K562 (cell line): ENCODE measurements around the gene RAB11FIP2. TPM values are rescaled to one million over a fixed set of nuclear protein-coding genes. Genes with fewer than 3 reads are reported as not detected.

ENCODE experiments used
- ATAC-seq: fragments of 200-7000 bp; cut with Tn5 transposase; 3 replicates; pipeline ENCODE4 v1.9.1; 2020; ENCODE audit warnings: moderate library complexity
- BruUV-seq: library from RNA; stranded (reverse); fragments of 400-500 nt; replicated peaks from 2 replicates; lab custom pipeline; 2021; lab: Mats Ljungman, UMichigan
- CTCF ChIA-PET: fragments of 300-600 bp; formaldehyde crosslinking; extraction: SDS; loops from one replicate; lab custom pipeline; 2021; ENCODE audit warnings: low intra/inter-chr PET ratio; lab: Yijun Ruan, JAX
- POLR2A ChIA-PET: fragments of 300-600, 350-650 bp; sonication (Branson Sonifier 250); formaldehyde crosslinking; extraction: SDS; loops from one replicate; lab custom pipeline; 2021; ENCODE audit warnings: antibody characterized with exemption, inconsistent platforms; lab: Yijun Ruan, JAX
- DNase-seq, 4 experiments: peaks; one replicate each; pipeline versions ENCODE4 v3.0.0 to v3.0.0-alpha.2; 2011 to 2018; ENCODE audit warnings: low spot score in 3 of 4, mixed read lengths in 3 of 4; ENCODE audit errors: extremely low read depth in 1 of 4
- FAIRE-seq: peaks from 2 replicates; lab custom pipeline; 2011; peaks lifted over from hg19 to GRCh38; lab: Jason Lieb, UNC
- H2AFZ ChIP-seq: 2 replicates; pipeline ENCODE4 v1.6.0; 2011; ENCODE audit warnings: low read depth, low read length, control low read depth, inconsistent platforms
- H3K27ac ChIP-seq: fragments of 200-600 bp; 3 replicates; pipeline ENCODE4 v1.8.0; 2011; ENCODE audit warnings: low read depth, mild to moderate bottlenecking, control low read depth, inconsistent platforms, low read length, moderate library complexity, mixed read lengths; ENCODE audit errors: extremely low read depth
- H3K27me3 ChIP-seq, 2 experiments: fragments of 300-600 bp in 1 of 2; 2 replicates in 1 of 2; 3 replicates in 1 of 2; pipeline versions ENCODE4 v1.6.0 to v1.8.0; 2011; ENCODE audit warnings: inconsistent platforms in 2 of 2, low read length in 2 of 2, mild to moderate bottlenecking in 1 of 2, mixed read lengths in 1 of 2, moderate library complexity in 1 of 2; ENCODE audit not compliant: control insufficient read depth in 2 of 2, insufficient read depth in 2 of 2
- H3K36me3 ChIP-seq: fragments of 300-600 bp; 3 replicates; pipeline ENCODE4 v1.8.0; 2011; ENCODE audit warnings: mild to moderate bottlenecking, low read length, inconsistent platforms; ENCODE audit not compliant: control insufficient read depth, insufficient read depth
- H3K4me1 ChIP-seq, 2 experiments: fragments of 200-600 bp in 1 of 2; replicated peaks in 1 of 2; 2 replicates in 1 of 2; 3 replicates in 1 of 2; pipeline versions ENCODE4 v1.5.1 to v1.8.0; 2011; ENCODE audit warnings: inconsistent platforms in 2 of 2, low read length in 2 of 2, mild to moderate bottlenecking in 1 of 2, mixed read lengths in 1 of 2, moderate library complexity in 1 of 2; ENCODE audit not compliant: control insufficient read depth in 2 of 2, insufficient read depth in 2 of 2
- H3K4me2 ChIP-seq: 2 replicates; pipeline ENCODE4 v1.6.1; 2011; ENCODE audit warnings: low read length, control low read depth, inconsistent platforms, mixed read lengths; ENCODE audit not compliant: insufficient read depth
- H3K4me3 ChIP-seq: fragments of 200-600 bp; sonication (generic), shearing (Covaris generic); 2 replicates; pipeline ENCODE4 v1.5.1; 2016; ENCODE audit warnings: control low read depth, inconsistent platforms
- H3K79me2 ChIP-seq: fragments of 200-600 bp; 3 replicates; pipeline ENCODE4 v1.8.0; 2011; ENCODE audit warnings: low read length, inconsistent platforms; ENCODE audit not compliant: control insufficient read depth, insufficient read depth
- H3K9ac ChIP-seq, 2 experiments: 2 replicates each; pipeline versions ENCODE4 v1.6.0 to v1.6.1; 2011; ENCODE audit warnings: low read depth in 2 of 2, low read length in 2 of 2, control low read depth in 1 of 2, inconsistent platforms in 1 of 2, mild to moderate bottlenecking in 1 of 2, mixed read lengths in 1 of 2; ENCODE audit not compliant: insufficient read depth in 1 of 2
- H3K9me1 ChIP-seq: one replicate; pipeline ENCODE4 v1.6.0; 2011; ENCODE audit warnings: inconsistent platforms, mild to moderate bottlenecking, low read length, moderate library complexity; ENCODE audit not compliant: control insufficient read depth, insufficient read depth
- H3K9me3 ChIP-seq: replicated peaks from 2 replicates; pipeline ENCODE4 v1.5.1; 2011; ENCODE audit warnings: low read depth, low read length, inconsistent platforms; ENCODE audit not compliant: control insufficient read depth, insufficient read depth
- H4K20me1 ChIP-seq: replicated peaks from 2 replicates; pipeline ENCODE4 v1.6.1; 2011; ENCODE audit warnings: low read length, inconsistent platforms, mixed read lengths; ENCODE audit not compliant: control insufficient read depth, insufficient read depth
- CREB3 ChIP-seq: fragments of 450-650 bp; conservative IDR thresholded peaks from 2 replicates; pipeline ENCODE4 v1.6.1; 2016; ENCODE audit warnings: missing genetic modification characterization, low read depth, mild to moderate bottlenecking, missing compliant biosample characterization, moderate library complexity
- PCBP2 ChIP-seq: fragments of 200-400 bp; formaldehyde crosslinking; IDR thresholded peaks from 2 replicates; pipeline ENCODE4 v1.6.1; 2018; ENCODE audit warnings: low read length, low read depth, mild to moderate bottlenecking, moderate library complexity; ENCODE audit not compliant: poor library complexity, severe bottlenecking
- VEZF1 ChIP-seq: fragments of 200-800 bp; sonication (Bioruptor generic); IDR thresholded peaks from 2 replicates; pipeline ENCODE4 v1.6.1; 2017; ENCODE audit warnings: missing genetic modification characterization, missing compliant biosample characterization
- WGBS: fragments of 100-300 bp; shearing (Covaris generic); methylation state at CpG from one replicate; pipeline ENCODE4 v1.1.6; 2016; ENCODE audit warnings: low coverage, mixed read lengths; ENCODE audit not compliant: insufficient coverage; ENCODE audit errors: missing lambda C conversion rate; 5-methylcytosine and 5-hydroxymethylcytosine counted together
- in situ Hi-C: fragments of 300-500 bp; cut with MboI; formaldehyde crosslinking; loops from 4 replicates; pipeline ENCODE4 v1.15.0; 2018; ENCODE audit warnings: inconsistent platforms, mixed read lengths
- intact Hi-C: fragments of 100-400 bp; cut with micrococcal nuclease; formaldehyde crosslinking; loops from 2 replicates; pipeline ENCODE4 v1.14.2; 2022
- polyA plus RNA-seq, 8 experiments: library from polyadenylated mRNA; depleted of rRNA in 4 of 8; stranded (reverse) in 5 of 8; unstranded in 3 of 8; fragments of >200 nt; fragmentation: Nextera tagmentation in 2 of 8; fragmentation: Illumina TruSeq in 1 of 8; extraction: Ambion mirVana in 2 of 8; extraction: Trizol in 1 of 8; gene quantifications; 2 replicates each; pipeline versions ENCODE4 v1.2.1 to v1.2.3, GENCODE V29; 2011 to 2014; ENCODE audit warnings: inconsistent platforms in 1 of 8, missing spikeins in 1 of 8
- total RNA-seq, 7 experiments: library from RNA; depleted of rRNA in 6 of 7; stranded (reverse); fragments of >200 nt in 6 of 7; fragmentation: Illumina TruSeq in 2 of 7; extraction: Trizol in 2 of 7; gene quantifications; 2 replicates each; pipeline versions ENCODE4 v1.2.1 to v1.2.3, GENCODE V29; 2011 to 2021; ENCODE audit warnings: low replicate concordance in 1 of 7

RAB11FIP2 gene
- total and polyA plus RNA-seq, 9 of the 15 experiments (the other 6 are each of a cell fraction or from before 2014, with no cell fraction given), result 3.0 to 10.6 (median 3.9) TPM

DNA sequence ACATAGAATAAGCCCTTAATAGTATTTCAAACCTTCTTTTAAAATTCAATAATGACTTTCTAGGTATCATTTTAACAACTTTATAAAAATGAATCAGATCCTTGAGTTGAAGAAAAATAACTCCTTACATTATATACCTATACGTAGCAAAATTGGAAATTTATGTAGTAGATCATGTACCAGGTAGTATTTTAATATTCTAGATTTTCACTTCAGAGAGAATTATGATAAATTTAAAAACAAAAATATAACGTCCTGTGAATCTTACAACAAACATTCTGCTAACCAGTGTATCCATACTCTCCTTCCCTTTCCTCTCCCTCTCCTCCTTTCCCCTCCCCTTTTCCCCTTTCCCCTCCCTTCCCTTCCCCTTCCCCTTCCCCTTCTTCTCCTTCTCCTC lies 6.1 kb upstream of the RAB11FIP2 start:
- ChIA-PET CTCF (no interaction called here), POLR2A (no interaction called here)
- H3K27ac ChIP-seq, result no peak overlapping the region
- ATAC-seq (no peak), FAIRE-seq (no peak), DNase-seq (no peak)
- 11% methylated on average over 2 of the region's 2 CpGs for WGBS
- no peaks in the 10 kb centered on the region for H3K36me3 ChIP-seq
- no peak overlapping the region for H3K4me3 ChIP-seq
- no peaks in the 10 kb centered on the region for H3K79me2 ChIP-seq
- H3K4me1 ChIP-seq, result no peaks in the 10 kb centered on the region
- no peaks in the 10 kb centered on the region for H4K20me1 ChIP-seq
- no peaks in the 10 kb centered on the region for H3K9me3 ChIP-seq
- no peak overlapping the region for H3K9ac ChIP-seq
- H3K4me2 ChIP-seq, result no peak overlapping the region
- TF ChIP-seq PCBP2 (peak; percentile 48), VEZF1 (CRISPR knock-in tag) (no peak), CREB3 (tag) (no peak)
- no TSS peak for BruUV-seq
- no peaks in the 10 kb centered on the region for H3K9me1 ChIP-seq
- no peaks in the 10 kb centered on the region for H3K27me3 ChIP-seq
- in situ Hi-C loops (no loop called here), intact Hi-C loops (no loop called here)
- no peak overlapping the region for H2AFZ ChIP-seq
